ENCODE data around the gene HTT. TPM values are rescaled to one million over a fixed set of nuclear protein-coding genes. Genes with fewer than 3 reads are reported as not detected.

The HTT gene
- total and polyA plus RNA-seq, 2 of the 8 experiments (the other 6 are each of a cell fraction or from before 2014, with no cell fraction given): 24.0 to 71.0 TPM

GRCh38 chr4:3244002-3244401 is 169.5 kb downstream of the HTT start:
- ChIA-PET POLR2A (ENCODE audit: partially characterized antibody) (interaction anchor here (1.2 kb wide), 1 partner anchor 63 kb away, joined by 5 read pairs; no protein-coding TSS in a partner anchor), CTCF (ENCODE audit: partially characterized antibody) (interaction anchor here (0.7 to 1.9 kb wide), 9 partner anchors 11 to 237 kb away, joined by 3 to 9 read pairs (median 3); partner anchors contain the start of gene HGFAC)
- 73% methylated on average over 1 of the region's 1 CpG; no CpG with 5 or more reads in 1 of the 2 experiments for WGBS, 2 experiments (ENCODE audit: extremely low coverage in 1 of 2, insufficient coverage in 1 of 2, insufficient read length in 1 of 2, insufficient replicate concordance in 2 of 2, low coverage in 1 of 2, low lambda C conversion rate in 2 of 2, missing lambda C conversion rate in 1 of 2)
- H3K79me2 ChIP-seq (ENCODE audit: control insufficient read depth in 1 of 2, insufficient read depth in 2 of 2, low read length in 2 of 2): no peaks in the 10 kb centered on the region
- H4K5ac ChIP-seq (ENCODE audit: insufficient read length, low read depth, low read length): no peak overlapping the region
- H3K27ac ChIP-seq (ENCODE audit: low read depth, low read length): no peak overlapping the region
- H3K23ac ChIP-seq (ENCODE audit: insufficient read length): no peak overlapping the region
- H3K14ac ChIP-seq (ENCODE audit: insufficient read length): no peak overlapping the region
- H2BK120ac ChIP-seq (replicated peaks; ENCODE audit: low read depth, low read length): no peak overlapping the region
- no peak overlapping the region for H3K4me2 ChIP-seq (ENCODE audit: insufficient read depth in 1 of 2, low read depth in 2 of 2, low read length in 2 of 2)
- no peak overlapping the region for H2AK5ac ChIP-seq (ENCODE audit: low read depth, low read length)
- H2AFZ ChIP-seq (ENCODE audit: low read length): no peak overlapping the region
- no peak overlapping the region for H3K18ac ChIP-seq (ENCODE audit: extremely low read depth, low read length)
- H3K9ac ChIP-seq (replicated peaks in 1 of 4; ENCODE audit: extremely low read depth in 1 of 4, low read depth in 3 of 4, low read length in 3 of 4): no peak overlapping the region
- no peak overlapping the region for H2BK15ac ChIP-seq (ENCODE audit: low read length)
- TF ChIP-seq SIN3A (conservative IDR thresholded peaks at IDR 0.05 in 1 of 2, IDR thresholded peaks at IDR 0.05 in 1 of 2; ENCODE audit: low read depth in 1 of 2, low read length in 2 of 2): no peak
- TF ChIP-seq FOSL1 (IDR thresholded peaks at IDR 0.05; ENCODE audit: insufficient read depth, low read depth, low read length): no peak
- TF ChIP-seq POLR2A (IDR thresholded peaks at IDR 0.05; ENCODE audit: control extremely low read depth in 1 of 2, low read depth in 2 of 2, low read length in 2 of 2): no peak
- no peak for TF ChIP-seq SP4 (IDR thresholded peaks at IDR 0.05; ENCODE audit: low read length)
- no peak for TF ChIP-seq CBX5 (IDR thresholded peaks at IDR 0.05; ENCODE audit: low read depth, low read length)
- TF ChIP-seq BCL11A (IDR thresholded peaks at IDR 0.05; ENCODE audit: low read depth in 2 of 2, low read length in 2 of 2): no peak
- no peak for TF ChIP-seq SUZ12 (IDR thresholded peaks at IDR 0.05; ENCODE audit: low read length)
- no peak for TF ChIP-seq TBP (IDR thresholded peaks at IDR 0.05; ENCODE audit: low read depth, low read length)
- TF ChIP-seq EGR1 (IDR thresholded peaks at IDR 0.05; ENCODE audit: borderline replicate concordance, low read depth, low read length): no peak
- H4K20me1 ChIP-seq (replicated peaks in 1 of 2; ENCODE audit: control insufficient read depth in 1 of 2, insufficient read depth in 2 of 2, low read length in 2 of 2): peaks cover 20 to 32% of the 10 kb centered on the region in 2 experiments
- DNase-seq (ENCODE audit: low read depth in 1 of 2, low spot score in 2 of 2) (no peak), FAIRE-seq (no peak)
- no peak overlapping the region for H2BK5ac ChIP-seq (ENCODE audit: low read depth, low read length)
- no peak overlapping the region for H4K91ac ChIP-seq (replicated peaks; ENCODE audit: insufficient read length, low read length)
- peaks cover 0 to 16% (median 6%) of the 10 kb centered on the region in 4 experiments; a peak in 5 of 7 replicates for H3K27me3 ChIP-seq (replicated peaks in 1 of 4; ENCODE audit: control insufficient read depth in 3 of 4, extremely low read depth in 1 of 4, insufficient read depth in 3 of 4, low read length in 3 of 4)
- H2BK20ac ChIP-seq (ENCODE audit: low read length): no peak overlapping the region
- H3K56ac ChIP-seq (replicated peaks; ENCODE audit: insufficient read length, low read depth, low read length): no peak overlapping the region
- H3K79me1 ChIP-seq (ENCODE audit: low read depth, low read length): no peaks in the 10 kb centered on the region
- H3K23me2 ChIP-seq (ENCODE audit: low read depth, low read length): no peaks in the 10 kb centered on the region
- peaks cover 0 to 9% (median 2%) of the 10 kb centered on the region in 4 experiments; a peak in 3 of 7 replicates for H3K4me1 ChIP-seq (replicated peaks in 1 of 4; ENCODE audit: control insufficient read depth in 3 of 4, insufficient read depth in 4 of 4, low read length in 3 of 4)
- H3K4me3 ChIP-seq (ENCODE audit: extremely low read depth in 1 of 4, insufficient read depth in 2 of 4, low read depth in 3 of 4, low read length in 4 of 4): no peak overlapping the region
- no peak overlapping the region for H4K8ac ChIP-seq (ENCODE audit: extremely low read depth, insufficient read depth, low read length)
- H3K36me3 ChIP-seq (ENCODE audit: control insufficient read depth in 2 of 4, insufficient read depth in 4 of 4, low read length in 3 of 4): peaks cover 0 to 15% (median 8%) of the 10 kb centered on the region in 4 experiments; a peak in 5 of 8 replicates
- no peak overlapping the region for H3K4ac ChIP-seq (replicated peaks; ENCODE audit: insufficient read length, low read depth, low read length)
- H3K9me3 ChIP-seq (ENCODE audit: insufficient read depth in 2 of 2, low read depth in 1 of 2, low read length in 1 of 2): no peaks in the 10 kb centered on the region
- no peak overlapping the region for H2BK12ac ChIP-seq (ENCODE audit: low read depth, low read length)
